Caco-2 (cell line): Measurements from ENCODE around the gene IFIH1. TPM values are rescaled to one million over a fixed set of nuclear protein-coding genes. Genes with fewer than 3 reads are reported as not detected.

Source experiments
- BruUV-seq: library from RNA; stranded (reverse); fragments of 400-500 nt; replicated peaks from 2 replicates; lab custom pipeline; 2021; lab: Mats Ljungman, UMichigan
- CTCF ChIA-PET: fragments of 300-600 bp; sonication (Branson Sonifier 250); formaldehyde crosslinking; loops from one replicate; lab custom pipeline; 2022; ENCODE audit warnings: antibody characterized with exemption; lab: Charles Lee
- POLR2A ChIA-PET: fragments of 300-600 bp; sonication (Branson Sonifier 250); formaldehyde crosslinking; loops from one replicate; lab custom pipeline; 2022; ENCODE audit warnings: antibody characterized with exemption; lab: Charles Lee
- DNase-seq, 2 experiments: peaks; one replicate each; pipeline versions ENCODE4 v3.0.0 to v3.0.0-alpha.2; 2020 to 2022
- H3K27me3 ChIP-seq: replicated peaks from 2 replicates; pipeline ENCODE4 v1.6.0; 2011; ENCODE audit warnings: low read length; ENCODE audit not compliant: control insufficient read depth, insufficient read depth
- H3K36me3 ChIP-seq: 2 replicates; pipeline ENCODE4 v1.5.1; 2011; ENCODE audit warnings: low read length; ENCODE audit not compliant: control insufficient read depth, insufficient read depth
- H3K4me1 ChIP-seq: fragments of 250-450 bp; sonication (Bioruptor Pico); 2 replicates; pipeline ENCODE4 v1.5.1; 2020; ENCODE audit warnings: mild to moderate bottlenecking
- H3K4me3 ChIP-seq: 2 replicates; pipeline ENCODE4 v1.5.1; 2011; ENCODE audit warnings: low read depth, mild to moderate bottlenecking, control low read depth, low read length
- H3K9me3 ChIP-seq: fragments of 250-450 bp; sonication (Bioruptor Pico); 2 replicates; pipeline ENCODE4 v1.5.1; 2020; ENCODE audit warnings: mild to moderate bottlenecking, moderate library complexity
- H3K27ac Mint-ChIP-seq: one replicate; pipeline ENCODE4 v1.8.0; 2022; ENCODE audit warnings: mixed read lengths; ENCODE audit not compliant: unreplicated experiment
- H3K27me3 Mint-ChIP-seq: one replicate; pipeline ENCODE4 v1.8.0; 2022; ENCODE audit warnings: mixed read lengths; ENCODE audit not compliant: insufficient read depth, unreplicated experiment
- H3K36me3 Mint-ChIP-seq: one replicate; pipeline ENCODE4 v1.8.0; 2022; ENCODE audit warnings: mild to moderate bottlenecking, mixed read lengths; ENCODE audit not compliant: insufficient read depth, unreplicated experiment
- H3K4me1 Mint-ChIP-seq: one replicate; pipeline ENCODE4 v1.8.0; 2022; ENCODE audit warnings: low read depth, mixed read lengths; ENCODE audit not compliant: unreplicated experiment
- H3K4me3 Mint-ChIP-seq: one replicate; pipeline ENCODE4 v1.8.0; 2022; ENCODE audit warnings: mild to moderate bottlenecking, moderate library complexity, mixed read lengths; ENCODE audit not compliant: unreplicated experiment
- H3K9me3 Mint-ChIP-seq: one replicate; pipeline ENCODE4 v1.8.0; 2022; ENCODE audit warnings: mixed read lengths; ENCODE audit not compliant: unreplicated experiment
- CTCF ChIP-seq, 2 experiments: fragments of 200-600 bp in 1 of 2; IDR thresholded peaks; 1 replicate in 1 of 2; 2 replicates in 1 of 2; pipeline versions ENCODE4 v1.5.1 to v1.8.0; 2011 to 2022; ENCODE audit warnings: antibody characterized with exemption in 1 of 2, control low read depth in 1 of 2, inconsistent platforms in 1 of 2, low read depth in 1 of 2, low read length in 1 of 2, mild to moderate bottlenecking in 1 of 2, moderate library complexity in 1 of 2; ENCODE audit not compliant: insufficient read depth in 1 of 2, severe bottlenecking in 1 of 2, unreplicated experiment in 1 of 2
- intact Hi-C: fragments of 100-400 bp; cut with micrococcal nuclease; formaldehyde crosslinking; loops from one replicate; pipeline ENCODE4 v1.10.0; 2022; ENCODE audit not compliant: unreplicated experiment
- total RNA-seq: library from RNA; stranded (reverse); gene quantifications from 2 replicates; pipeline ENCODE4 v1.2.3, GENCODE V29; 2022

Gene IFIH1
- total RNA-seq, 1 experiment from 2014 or later, result 3.4 TPM

DNA sequence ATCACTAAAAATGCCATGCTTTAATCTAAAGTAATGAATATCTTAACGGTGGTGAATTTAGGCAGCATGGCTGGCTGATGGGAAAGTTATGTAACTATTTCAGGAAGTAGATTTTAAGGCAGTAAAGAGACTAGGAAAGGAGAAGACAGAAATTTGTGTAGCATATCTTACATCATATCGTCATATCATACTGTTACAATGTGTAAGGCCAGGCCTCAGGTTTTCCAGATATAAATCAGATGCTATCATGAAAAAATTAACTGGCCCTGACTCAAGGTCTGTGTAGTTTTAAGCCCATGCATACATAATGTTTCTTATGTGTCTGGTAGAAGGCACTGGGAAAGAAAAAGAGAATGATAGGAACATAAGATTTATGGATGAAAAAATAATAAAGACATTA lies 66.3 kb downstream of the IFIH1 start:
- Mint-ChIP-seq H3K27ac (no peak overlapping the region), H3K9me3 (no peaks in the 10 kb centered on the region), H3K4me1 (no peaks in the 10 kb centered on the region), H3K4me3 (no peak overlapping the region), H3K36me3 (no peaks in the 10 kb centered on the region), H3K27me3 (peaks cover 4% of the 10 kb centered on the region)
- ChIA-PET POLR2A (no interaction called here), CTCF (no interaction called here)
- DNase-seq, result no peak
- no peak for TF ChIP-seq CTCF (IDR thresholded peaks at IDR 0.05; ENCODE audit: insufficient read depth in 1 of 2, low read depth in 1 of 2, low read length in 1 of 2, severe bottlenecking in 1 of 2, unreplicated experiment in 1 of 2)
- Histone ChIP-seq H3K4me3 (no peak overlapping the region), H3K27me3 (no peaks in the 10 kb centered on the region), H3K36me3 (no peaks in the 10 kb centered on the region), H3K9me3 (no peaks in the 10 kb centered on the region), H3K4me1 (no peaks in the 10 kb centered on the region)
- intact Hi-C loops, result no loop called here
- BruUV-seq, result no TSS peak

DNA sequence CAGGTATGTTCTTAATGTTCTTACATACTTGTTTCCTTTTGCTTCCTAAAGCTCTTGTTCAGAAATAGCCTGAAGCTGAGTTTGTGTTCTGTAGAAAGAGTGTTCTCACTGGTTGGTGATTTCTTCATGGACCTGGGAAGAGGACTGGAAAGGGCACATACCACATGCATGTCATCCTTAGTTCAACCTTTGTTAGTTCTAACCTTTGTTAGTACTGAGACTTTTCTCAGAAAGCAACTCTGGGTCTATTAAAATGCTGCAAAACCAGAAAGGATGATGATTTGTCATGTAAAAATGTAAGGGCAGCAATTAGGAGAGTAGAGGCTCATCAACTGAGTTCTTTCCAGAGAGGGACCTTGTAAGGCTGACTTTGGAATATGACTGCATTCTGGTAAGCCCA lies 72.7 kb downstream of the IFIH1 start:
- Mint-ChIP-seq H3K4me1 (no peaks in the 10 kb centered on the region), H3K36me3 (no peaks in the 10 kb centered on the region), H3K9me3 (no peaks in the 10 kb centered on the region), H3K4me3 (no peak overlapping the region), H3K27me3 (peaks cover 10% of the 10 kb centered on the region), H3K27ac (no peak overlapping the region)
- Histone ChIP-seq H3K4me3 (no peak overlapping the region), H3K9me3 (no peaks in the 10 kb centered on the region), H3K36me3 (no peaks in the 10 kb centered on the region), H3K4me1 (no peaks in the 10 kb centered on the region), H3K27me3 (no peaks in the 10 kb centered on the region)
- CTCF ChIA-PET, result no interaction called here
- intact Hi-C loops, result no loop called here
- no peak for DNase-seq
- no peak for TF ChIP-seq CTCF (IDR thresholded peaks at IDR 0.05; ENCODE audit: insufficient read depth in 1 of 2, low read depth in 1 of 2, low read length in 1 of 2, severe bottlenecking in 1 of 2, unreplicated experiment in 1 of 2)
- POLR2A ChIA-PET, result no interaction called here
- no TSS peak for BruUV-seq

DNA sequence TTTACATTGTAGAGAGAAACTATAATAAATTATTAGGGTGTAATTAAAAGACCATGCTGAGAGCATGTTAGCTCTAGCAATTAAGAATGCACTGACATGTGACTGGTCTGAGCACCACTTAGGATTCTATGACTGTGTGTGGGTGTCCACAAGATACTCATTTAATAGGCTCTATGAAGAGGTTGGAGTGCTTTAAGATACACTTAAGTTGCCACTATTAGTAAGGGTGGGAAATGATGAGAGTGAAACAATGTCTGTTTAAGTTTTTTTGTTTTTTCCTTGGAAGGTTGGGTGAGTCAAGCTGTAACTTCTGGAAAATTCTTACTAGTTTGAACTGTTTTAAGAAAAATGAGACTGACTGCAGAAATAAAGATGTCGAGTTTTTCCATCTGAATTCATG lies 73.4 kb downstream of the IFIH1 start:
- no peaks in the 10 kb centered on the region for H3K4me1 ChIP-seq
- no peaks in the 10 kb centered on the region for H3K9me3 ChIP-seq
- H3K4me1 Mint-ChIP-seq, result no peaks in the 10 kb centered on the region
- no peak for DNase-seq
- no peak overlapping the region for H3K27ac Mint-ChIP-seq
- intact Hi-C loops, result no loop called here
- no peaks in the 10 kb centered on the region for H3K36me3 ChIP-seq
- POLR2A ChIA-PET, result no interaction called here
- H3K4me3 Mint-ChIP-seq, result no peak overlapping the region
- no peaks in the 10 kb centered on the region for H3K36me3 Mint-ChIP-seq
- no TSS peak for BruUV-seq
- no peaks in the 10 kb centered on the region for H3K27me3 ChIP-seq
- peaks cover 10% of the 10 kb centered on the region for H3K27me3 Mint-ChIP-seq
- no peak overlapping the region for H3K4me3 ChIP-seq
- CTCF ChIA-PET, result no interaction called here
- TF ChIP-seq CTCF (IDR thresholded peaks at IDR 0.05; ENCODE audit: insufficient read depth in 1 of 2, low read depth in 1 of 2, low read length in 1 of 2, severe bottlenecking in 1 of 2, unreplicated experiment in 1 of 2), result no peak
- no peaks in the 10 kb centered on the region for H3K9me3 Mint-ChIP-seq
